OCI-LY3 (cell line): ENCODE results near the gene MRPS14.
"Not testable (repeated sequence)": the region's sequence is repeated elsewhere in the genome, so short reads cannot be mapped to it uniquely, and the experiment has no call there.

Source experiments
- H2AFZ ChIP-seq: fragments of 200-600, 300-600 bp; shearing (Covaris generic); 2 replicates; pipeline ENCODE4 v1.6.0; 2014; ENCODE audit warnings: antibody characterized with exemption, low read depth, low read length
- H3K27ac ChIP-seq: fragments of 200-600, 300-600 bp; sonication (generic); 2 replicates; pipeline ENCODE4 v1.5.1; 2014; ENCODE audit warnings: mild to moderate bottlenecking, low read length, moderate library complexity, mixed read lengths
- H3K27me3 ChIP-seq: fragments of 200-600, 300-600 bp; sonication (generic); 2 replicates; pipeline ENCODE4 v1.6.1; 2014; ENCODE audit warnings: low read depth, low read length, mixed read lengths
- H3K36me3 ChIP-seq: fragments of 200-600, 300-600 bp; sonication (generic); replicated peaks from 2 replicates; pipeline ENCODE3; 2014; ENCODE audit warnings: low read depth, low read length, mixed read lengths
- H3K4me1 ChIP-seq: fragments of 300-600, 200-600 bp; sonication (generic); 2 replicates; pipeline ENCODE4 v1.6.1; 2014; ENCODE audit warnings: low read length, mixed read lengths
- H3K4me2 ChIP-seq: fragments of 200-600, 300-600 bp; sonication (generic); 2 replicates; pipeline ENCODE4 v1.6.1; 2014; ENCODE audit warnings: low read length, mixed read lengths
- H3K4me3 ChIP-seq: fragments of 300-600, 200-600 bp; sonication (generic); 2 replicates; pipeline ENCODE4 v1.5.1; 2014; ENCODE audit warnings: antibody characterized with exemption, mild to moderate bottlenecking, low read length, moderate library complexity
- H3K79me2 ChIP-seq: fragments of 300-600, 200-600 bp; shearing (Covaris generic); 2 replicates; pipeline ENCODE4 v1.6.1; 2014; ENCODE audit warnings: mild to moderate bottlenecking, low read length, mixed read lengths
- H3K9ac ChIP-seq: fragments of 300-600, 200-600 bp; shearing (Covaris generic); 2 replicates; pipeline ENCODE4 v1.6.0; 2014; ENCODE audit warnings: mild to moderate bottlenecking, low read length, moderate library complexity
- H3K9me3 ChIP-seq: fragments of 200-600, 300-600 bp; shearing (Covaris generic); 2 replicates; pipeline ENCODE4 v1.6.1; 2014; ENCODE audit warnings: low read length, mixed read lengths; ENCODE audit not compliant: insufficient read depth
- H4K20me1 ChIP-seq: fragments of 200-600, 300-600 bp; sonication (generic); 2 replicates; pipeline ENCODE4 v1.6.1; 2016; ENCODE audit warnings: low read length, mixed read lengths; ENCODE audit not compliant: insufficient read depth
- CTCF ChIP-seq: fragments of 200-600, 300-600 bp; sonication (generic); IDR thresholded peaks from 2 replicates; pipeline ENCODE4 v1.5.1; 2014; ENCODE audit warnings: antibody characterized with exemption, low read length, low read depth
- EZH2phosphoT487 ChIP-seq: fragments of 200-600 bp; shearing (Covaris generic); IDR thresholded peaks from 2 replicates; pipeline ENCODE4 v1.6.1; 2018; ENCODE audit warnings: antibody characterized with exemption, mixed run types, low read depth

The MRPS14 gene

GRCh38 chr1:175024773-175025172 is 1.5 kb upstream of the MRPS14 start:
- H3K4me2 ChIP-seq, result no peak overlapping the region
- H4K20me1 ChIP-seq, result peaks cover 5% of the 10 kb centered on the region; the same call in 1 of the 2 replicates
- H3K9me3 ChIP-seq, result peaks cover 4% of the 10 kb centered on the region; the same call in 1 of the 2 replicates
- H3K79me2 ChIP-seq, result peaks cover 33% of the 10 kb centered on the region
- no peak overlapping the region for H3K27ac ChIP-seq
- H3K36me3 ChIP-seq, result no peaks in the 10 kb centered on the region
- TF ChIP-seq CTCF (no peak), EZH2phosphoT487 (no peak)
- H3K9ac ChIP-seq, result no peak overlapping the region
- H3K27me3 ChIP-seq, result no peaks in the 10 kb centered on the region
- H2AFZ ChIP-seq, result no peak overlapping the region
- H3K4me3 ChIP-seq, result no peak overlapping the region
- peaks cover 19% of the 10 kb centered on the region for H3K4me1 ChIP-seq

GRCh38 chr1:175023922-175024242 is 657 bp upstream of the MRPS14 start:
- not testable (repeated sequence) for H3K27me3 ChIP-seq, H3K9me3 ChIP-seq, H4K20me1 ChIP-seq, H3K36me3 ChIP-seq
- Histone ChIP-seq H3K4me1 (peaks cover 11% of the 10 kb centered on the region), H2AFZ (peak overlapping the region; percentile 92), H3K27ac (peak overlapping the region; percentile 60), H3K4me2 (peak overlapping the region; percentile 91), H3K4me3 (peak overlapping the region; percentile 89), H3K9ac (peak overlapping the region; percentile 88), H3K79me2 (peaks cover 36% of the 10 kb centered on the region)

- H3K36me3 ChIP-seq, result peaks cover 21% of the 10 kb centered on the region
- H3K79me2 ChIP-seq, result peaks cover 36% of the 10 kb centered on the region
- no peak overlapping the region for H2AFZ ChIP-seq
- no peaks in the 10 kb centered on the region for H3K9me3 ChIP-seq
- H3K9ac ChIP-seq, result no peak overlapping the region
- H3K4me1 ChIP-seq, result peaks cover 11% of the 10 kb centered on the region
- no peak overlapping the region for H3K4me3 ChIP-seq
- no peak overlapping the region for H3K27ac ChIP-seq
- H3K27me3 ChIP-seq, result no peaks in the 10 kb centered on the region
- H3K4me2 ChIP-seq, result no peak overlapping the region
- peaks cover 5% of the 10 kb centered on the region; the same call in 1 of the 2 replicates for H4K20me1 ChIP-seq
- no peak for TF ChIP-seq CTCF
- no peak for TF ChIP-seq EZH2phosphoT487
Measured at GRCh38 chr1:175019524-175019923, 3.7 kb downstream of the MRPS14 start.

- H3K27ac ChIP-seq, result no peak overlapping the region
- no peak overlapping the region for H3K4me2 ChIP-seq
- no peak overlapping the region for H2AFZ ChIP-seq
- H3K27me3 ChIP-seq, result no peaks in the 10 kb centered on the region
- TF ChIP-seq CTCF, result no peak
- no peak for TF ChIP-seq EZH2phosphoT487
- no peaks in the 10 kb centered on the region for H3K4me1 ChIP-seq
- H3K9me3 ChIP-seq, result no peaks in the 10 kb centered on the region
- H3K36me3 ChIP-seq, result peaks cover 62% of the 10 kb centered on the region
- H3K79me2 ChIP-seq, result peaks cover 14% of the 10 kb centered on the region
- H3K9ac ChIP-seq, result no peak overlapping the region
- H4K20me1 ChIP-seq, result 0 out of 2 replicates have a peak, but pooled peaks cover 3% of the 10 kb centered on the region
- H3K4me3 ChIP-seq, result no peak overlapping the region
Measured at GRCh38 chr1:175015243-175015642, 8.0 kb downstream of the MRPS14 start.

- Histone ChIP-seq H3K9me3 (no peaks in the 10 kb centered on the region), H3K4me2 (no peak overlapping the region), H3K9ac (no peak overlapping the region), H3K4me1 (no peaks in the 10 kb centered on the region), H4K20me1 (0 out of 2 replicates have a peak, but pooled peaks cover 5% of the 10 kb centered on the region), H3K27me3 (no peaks in the 10 kb centered on the region), H3K4me3 (no peak overlapping the region), H2AFZ (no peak overlapping the region), H3K36me3 (peaks cover 74% of the 10 kb centered on the region), H3K79me2 (peaks cover 17% of the 10 kb centered on the region; the same call in 1 of the 2 replicates), H3K27ac (no peak overlapping the region)
- TF ChIP-seq EZH2phosphoT487 (no peak), CTCF (no peak)
Measured at GRCh38 chr1:175013445-175013844, 9.8 kb downstream of the MRPS14 start.
